GM19351 (cell line): Measurements from ENCODE around the gene OR4A15.

Experiments
- ATAC-seq: cut with Tn5 transposase; IDR thresholded peaks from one replicate; pipeline ENCODE4 v1.9.1; 2021; ENCODE audit warnings: mild to moderate bottlenecking, moderate library complexity; ENCODE audit not compliant: unreplicated experiment

OR4A15 gene

DNA sequence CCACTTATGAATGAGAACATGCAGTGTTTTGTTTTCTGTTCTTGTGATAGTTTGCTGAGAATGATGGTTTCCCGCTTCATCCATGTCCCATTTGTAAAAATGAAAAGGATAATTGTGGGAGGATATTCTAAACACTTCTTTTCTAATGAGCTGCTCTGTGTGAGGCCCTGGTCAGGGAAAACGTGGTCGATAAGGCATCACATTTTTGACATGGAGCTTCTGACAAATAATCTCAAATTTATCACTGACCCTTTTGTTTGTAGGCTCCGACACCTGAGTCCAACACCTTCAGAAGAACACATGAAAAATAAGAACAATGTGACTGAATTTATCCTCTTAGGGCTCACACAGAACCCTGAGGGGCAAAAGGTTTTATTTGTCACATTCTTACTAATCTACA, at the start of gene OR4A15:
TSS of gene OR4A15 (plus strand) at position 301 of the 400 bp plus-strand sequence. CDS start at position 301, 0 bp downstream.
- no peak for ATAC-seq

DNA sequence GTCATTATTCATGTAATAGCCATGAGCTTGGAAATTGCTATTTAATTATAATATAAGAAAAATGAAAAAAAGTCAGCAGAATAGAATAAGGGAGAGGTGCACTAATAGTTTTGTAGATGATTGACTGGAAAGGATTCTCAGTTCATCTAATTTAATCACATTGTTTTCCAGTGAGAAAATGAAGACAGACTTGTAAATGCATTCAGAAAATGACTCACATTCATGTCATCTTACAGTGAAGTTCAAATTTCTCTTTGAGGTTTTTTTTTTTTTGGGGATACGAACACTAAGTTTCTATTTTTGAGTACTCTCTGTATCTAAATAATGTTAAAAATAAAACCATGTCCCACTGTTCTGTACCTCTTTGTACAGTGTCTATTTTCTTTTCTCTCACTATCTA, 43.3 kb upstream of the OR4A15 start:
- no peak for ATAC-seq

DNA sequence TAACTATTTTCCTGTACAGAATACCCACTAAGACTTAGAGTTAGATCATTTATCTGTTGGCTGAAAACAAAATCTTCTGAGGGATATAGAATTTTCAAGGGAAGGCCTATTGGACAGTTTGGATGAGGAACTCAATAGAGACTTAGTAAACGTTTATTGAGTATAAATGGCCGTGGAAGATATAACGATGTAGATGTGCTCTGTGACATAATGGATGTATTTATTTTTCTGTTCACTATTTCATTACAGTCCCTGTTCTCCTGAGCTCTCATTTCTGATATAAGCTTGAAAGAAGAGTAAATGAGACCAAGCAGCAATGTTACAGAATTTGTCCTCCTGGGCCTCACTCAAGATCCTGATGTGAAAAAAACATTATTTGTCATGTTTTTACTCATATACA, 24.9 kb upstream of the OR4A15 start, which contains the start of gene OR4A16:
TSS of gene OR4A16 (plus strand) at position 301 of the 400 bp plus-strand sequence. CDS start at position 301, 0 bp downstream.
- ATAC-seq: no peak

GRCh38 chr11:55345306-55345705, 22.5 kb upstream of the OR4A15 start:
- ATAC-seq: no peak

- no peak for ATAC-seq
These were observed 18.7 kb upstream of the OR4A15 start for GRCh38 chr11:55349032-55349431.

DNA sequence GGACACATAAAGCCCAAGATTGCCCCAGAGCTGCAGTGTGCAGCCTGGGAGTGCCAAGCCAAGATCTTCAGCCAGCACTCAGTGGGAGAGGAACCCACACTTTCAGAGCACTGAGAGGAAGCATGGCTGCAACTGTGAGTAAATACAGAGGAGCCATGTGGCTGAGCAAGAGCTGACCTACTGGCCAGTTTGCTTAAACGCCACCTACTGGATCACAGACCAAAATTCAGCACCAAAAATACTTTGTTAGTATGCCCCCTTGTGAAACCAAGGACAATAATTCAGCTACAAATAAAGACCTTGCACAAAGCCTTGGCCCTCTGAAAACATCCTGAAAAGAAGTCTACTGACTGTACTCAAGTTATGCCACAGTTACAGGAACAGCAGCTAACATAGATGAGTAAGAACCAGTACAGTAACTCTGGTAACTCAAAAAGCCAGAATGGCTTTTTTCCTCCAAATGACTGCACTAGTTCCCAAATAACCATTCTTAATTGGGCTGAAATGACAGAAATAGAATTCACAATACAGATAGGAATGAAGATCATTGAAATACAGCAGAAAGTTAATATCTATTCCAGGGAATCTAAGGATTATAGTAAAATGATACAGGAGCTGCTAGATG, 10.1 kb upstream of the OR4A15 start:
- no peak for ATAC-seq

- ATAC-seq: no peak
These were observed 33.2 kb downstream of the OR4A15 start for GRCh38 chr11:55401011-55401410.
